ENCODE measurements around the gene TBCEL.

The TBCEL gene

GRCh38 chr11:121004206-121004840 is 19.6 kb upstream of the TBCEL start:
- Histone ChIP-seq H3F3A (ENCODE audit: insufficient read depth) (no peaks in the 10 kb centered on the region), H3K4me3 (ENCODE audit: insufficient read depth, low read length, poor library complexity, severe bottlenecking) (no peak overlapping the region), H3K27me3 (ENCODE audit: low read length) (no peaks in the 10 kb centered on the region), H4K20me1 (ENCODE audit: low read depth, low read length) (no peaks in the 10 kb centered on the region), H3K27ac (ENCODE audit: low read depth, low read length) (no peak overlapping the region), H3K4me2 (ENCODE audit: low read depth, low read length, poor library complexity, severe bottlenecking) (no peak overlapping the region), H3K9me2 (replicated peaks; ENCODE audit: insufficient read depth, low read length) (no peaks in the 10 kb centered on the region), H2AFZ (ENCODE audit: low read depth, low read length, severe bottlenecking) (no peak overlapping the region), H3K79me2 (ENCODE audit: insufficient read depth, low read length) (no peaks in the 10 kb centered on the region), H3K36me3 (ENCODE audit: low read length) (no peaks in the 10 kb centered on the region), H3K9me3 (ENCODE audit: insufficient read depth, low read length) (no peaks in the 10 kb centered on the region), H3K9ac (ENCODE audit: low read length) (no peak overlapping the region)
- no peak for TF ChIP-seq EZH2phosphoT487 (conservative IDR thresholded peaks at IDR 0.05; ENCODE audit: low read length)
- TF ChIP-seq, protein P1, sequence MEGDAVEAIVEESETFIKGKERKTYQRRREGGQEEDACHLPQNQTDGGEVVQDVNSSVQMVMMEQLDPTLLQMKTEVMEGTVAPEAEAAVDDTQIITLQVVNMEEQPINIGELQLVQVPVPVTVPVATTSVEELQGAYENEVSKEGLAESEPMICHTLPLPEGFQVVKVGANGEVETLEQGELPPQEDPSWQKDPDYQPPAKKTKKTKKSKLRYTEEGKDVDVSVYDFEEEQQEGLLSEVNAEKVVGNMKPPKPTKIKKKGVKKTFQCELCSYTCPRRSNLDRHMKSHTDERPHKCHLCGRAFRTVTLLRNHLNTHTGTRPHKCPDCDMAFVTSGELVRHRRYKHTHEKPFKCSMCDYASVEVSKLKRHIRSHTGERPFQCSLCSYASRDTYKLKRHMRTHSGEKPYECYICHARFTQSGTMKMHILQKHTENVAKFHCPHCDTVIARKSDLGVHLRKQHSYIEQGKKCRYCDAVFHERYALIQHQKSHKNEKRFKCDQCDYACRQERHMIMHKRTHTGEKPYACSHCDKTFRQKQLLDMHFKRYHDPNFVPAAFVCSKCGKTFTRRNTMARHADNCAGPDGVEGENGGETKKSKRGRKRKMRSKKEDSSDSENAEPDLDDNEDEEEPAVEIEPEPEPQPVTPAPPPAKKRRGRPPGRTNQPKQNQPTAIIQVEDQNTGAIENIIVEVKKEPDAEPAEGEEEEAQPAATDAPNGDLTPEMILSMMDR (IDR thresholded peaks at IDR 0.05; ENCODE audit: insufficient read depth, low read length, poor library complexity, severe bottlenecking): no peak

GRCh38 chr11:121006922-121007321 is 17.0 kb upstream of the TBCEL start:
- TF ChIP-seq, protein P1 (IDR thresholded peaks at IDR 0.05; ENCODE audit: insufficient read depth, low read length, poor library complexity, severe bottlenecking): no peak
- no peak for TF ChIP-seq EZH2phosphoT487 (conservative IDR thresholded peaks at IDR 0.05; ENCODE audit: low read length)
- Histone ChIP-seq H4K20me1 (ENCODE audit: low read depth, low read length) (no peaks in the 10 kb centered on the region), H3K4me3 (ENCODE audit: insufficient read depth, low read length, poor library complexity, severe bottlenecking) (no peak overlapping the region), H3K27me3 (ENCODE audit: low read length) (no peaks in the 10 kb centered on the region), H2AFZ (ENCODE audit: low read depth, low read length, severe bottlenecking) (no peak overlapping the region), H3K79me2 (ENCODE audit: insufficient read depth, low read length) (no peaks in the 10 kb centered on the region), H3K36me3 (ENCODE audit: low read length) (no peaks in the 10 kb centered on the region), H3K4me2 (ENCODE audit: low read depth, low read length, poor library complexity, severe bottlenecking) (no peak overlapping the region), H3K9me2 (replicated peaks; ENCODE audit: insufficient read depth, low read length) (no peaks in the 10 kb centered on the region), H3K27ac (ENCODE audit: low read depth, low read length) (no peak overlapping the region), H3K9ac (ENCODE audit: low read length) (no peak overlapping the region), H3K9me3 (ENCODE audit: insufficient read depth, low read length) (no peaks in the 10 kb centered on the region), H3F3A (ENCODE audit: insufficient read depth) (no peaks in the 10 kb centered on the region)

DNA sequence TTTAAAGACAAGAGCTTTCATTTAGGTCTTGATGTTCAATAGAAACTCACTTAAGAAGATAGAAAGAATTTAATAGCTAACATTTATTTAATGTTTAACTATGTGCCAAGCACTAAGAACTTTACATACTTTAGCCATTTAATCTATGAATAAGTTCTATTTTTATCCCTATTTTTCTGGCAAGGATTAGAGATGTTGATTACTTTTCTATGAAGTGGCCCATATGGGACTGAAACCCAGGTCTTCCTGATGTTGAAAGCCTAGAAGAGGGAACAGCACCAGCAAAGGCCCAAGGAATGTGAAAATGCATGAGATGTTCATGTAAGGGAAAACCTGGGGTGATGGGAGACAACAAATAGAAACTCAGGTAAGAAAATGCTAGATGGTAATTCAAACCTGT is 15.4 kb upstream of the TBCEL start:
- H3K79me2 ChIP-seq (ENCODE audit: insufficient read depth, low read length): no peaks in the 10 kb centered on the region
- H3K4me2 ChIP-seq (ENCODE audit: low read depth, low read length, poor library complexity, severe bottlenecking): no peak overlapping the region
- no peaks in the 10 kb centered on the region for H3K9me2 ChIP-seq (replicated peaks; ENCODE audit: insufficient read depth, low read length)
- H2AFZ ChIP-seq (ENCODE audit: low read depth, low read length, severe bottlenecking): no peak overlapping the region
- H3K4me3 ChIP-seq (ENCODE audit: insufficient read depth, low read length, poor library complexity, severe bottlenecking): no peak overlapping the region
- H3K36me3 ChIP-seq (ENCODE audit: low read length): no peaks in the 10 kb centered on the region
- no peak overlapping the region for H3K27ac ChIP-seq (ENCODE audit: low read depth, low read length)
- H4K20me1 ChIP-seq (ENCODE audit: low read depth, low read length): no peaks in the 10 kb centered on the region
- no peak for TF ChIP-seq EZH2phosphoT487 (conservative IDR thresholded peaks at IDR 0.05; ENCODE audit: low read length)
- TF ChIP-seq, protein P1 (IDR thresholded peaks at IDR 0.05; ENCODE audit: insufficient read depth, low read length, poor library complexity, severe bottlenecking): no peak
- H3K9me3 ChIP-seq (ENCODE audit: insufficient read depth, low read length): no peaks in the 10 kb centered on the region
- no peaks in the 10 kb centered on the region for H3F3A ChIP-seq (ENCODE audit: insufficient read depth)
- H3K9ac ChIP-seq (ENCODE audit: low read length): no peak overlapping the region
- H3K27me3 ChIP-seq (ENCODE audit: low read length): no peaks in the 10 kb centered on the region

All from SU-DHL-6 (cell line).